ENCODE results near the gene CARD9.
"Not testable (repeated sequence)": the region's sequence is repeated elsewhere in the genome, so short reads cannot be mapped to it uniquely, and the experiment has no call there.

Gene CARD9

GRCh38 chr9:136354592-136355085 lies 18.8 kb downstream of the CARD9 start:
- ChIA-PET CTCF (interaction anchor here (0.8 kb wide), 1 partner anchor 9 kb away, joined by 3 read pairs; the partner anchor contains the start of gene DNLZ), POLR2A (interaction anchor here (0.7 to 1.3 kb wide), 2 partner anchors 9 kb away, joined by 3 read pairs; no protein-coding TSS in a partner anchor)
- TF ChIP-seq SP1 (IDR thresholded peaks at IDR 0.05) (no peak), LEF1 (IDR thresholded peaks at IDR 0.05; ENCODE audit: borderline replicate concordance) (no peak), BHLHE40 (IDR thresholded peaks at IDR 0.05; ENCODE audit: borderline replicate concordance) (no peak), ELF4 (IDR thresholded peaks at IDR 0.05) (no peak), SUZ12 (IDR thresholded peaks at IDR 0.05) (no peak), PKNOX1 (IDR thresholded peaks at IDR 0.05) (no peak), NFRKB (IDR thresholded peaks at IDR 0.05) (no peak), FOXM1 (IDR thresholded peaks at IDR 0.05; ENCODE audit: borderline replicate concordance) (no peak), FOXA1 (IDR thresholded peaks at IDR 0.05) (no peak), TARDBP (IDR thresholded peaks at IDR 0.05) (no peak), L3MBTL2 (conservative IDR thresholded peaks at IDR 0.05) (no peak), ARNT (IDR thresholded peaks at IDR 0.05) (no peak), ZNF384 (IDR thresholded peaks at IDR 0.05) (no peak), HDGF (IDR thresholded peaks at IDR 0.05; ENCODE audit: borderline replicate concordance) (no peak), FOXK2 (IDR thresholded peaks at IDR 0.05) (no peak), CTBP1 (IDR thresholded peaks at IDR 0.05; ENCODE audit: borderline replicate concordance) (no peak)
- DNase-seq (ENCODE audit: extremely low spot score): no peak

- CTCF ChIA-PET: interaction anchor here (0.6 to 0.8 kb wide), 2 partner anchors 10 to 13 kb away, joined by 3 read pairs; partner anchors contain the start of gene DNLZ
- no peak for DNase-seq (ENCODE audit: extremely low spot score)
- TF ChIP-seq L3MBTL2 (conservative IDR thresholded peaks at IDR 0.05) (no peak), CTBP1 (IDR thresholded peaks at IDR 0.05; ENCODE audit: borderline replicate concordance) (no peak), TARDBP (IDR thresholded peaks at IDR 0.05) (no peak), HDGF (IDR thresholded peaks at IDR 0.05; ENCODE audit: borderline replicate concordance) (no peak), ARNT (IDR thresholded peaks at IDR 0.05) (no peak), SUZ12 (IDR thresholded peaks at IDR 0.05) (no peak), SP1 (IDR thresholded peaks at IDR 0.05) (no peak), ZNF384 (IDR thresholded peaks at IDR 0.05) (no peak), BHLHE40 (IDR thresholded peaks at IDR 0.05; ENCODE audit: borderline replicate concordance) (no peak), FOXM1 (IDR thresholded peaks at IDR 0.05; ENCODE audit: borderline replicate concordance) (no peak), LEF1 (IDR thresholded peaks at IDR 0.05; ENCODE audit: borderline replicate concordance) (no peak), NFRKB (IDR thresholded peaks at IDR 0.05) (no peak), ELF4 (IDR thresholded peaks at IDR 0.05) (no peak), FOXK2 (IDR thresholded peaks at IDR 0.05) (no peak), PKNOX1 (IDR thresholded peaks at IDR 0.05) (no peak), FOXA1 (IDR thresholded peaks at IDR 0.05) (no peak)
- POLR2A ChIA-PET: interaction anchor here (0.7 to 1.3 kb wide), 2 partner anchors 8 to 10 kb away, joined by 3 read pairs; no protein-coding TSS in a partner anchor
Observed at GRCh38 chr9:136353757-136354488, 19.5 kb downstream of the CARD9 start.

GRCh38 chr9:136353088-136353487 lies 20.4 kb downstream of the CARD9 start:
- ChIA-PET CTCF (no interaction called here), POLR2A (no interaction called here)
- TF ChIP-seq NFRKB (IDR thresholded peaks at IDR 0.05) (no peak), PKNOX1 (IDR thresholded peaks at IDR 0.05) (no peak), L3MBTL2 (conservative IDR thresholded peaks at IDR 0.05) (no peak), ZNF384 (IDR thresholded peaks at IDR 0.05) (no peak), LEF1 (IDR thresholded peaks at IDR 0.05; ENCODE audit: borderline replicate concordance) (no peak), FOXA1 (IDR thresholded peaks at IDR 0.05) (no peak), ARNT (IDR thresholded peaks at IDR 0.05) (no peak)
- DNase-seq (ENCODE audit: extremely low spot score): no peak

- CTCF ChIA-PET: no interaction called here
- TF ChIP-seq TARDBP (IDR thresholded peaks at IDR 0.05): no peak
- no peak for TF ChIP-seq CTBP1 (IDR thresholded peaks at IDR 0.05; ENCODE audit: borderline replicate concordance)
- no peak for DNase-seq (ENCODE audit: extremely low spot score)
- POLR2A ChIA-PET: no interaction called here
Observed at GRCh38 chr9:136352682-136353081, 20.8 kb downstream of the CARD9 start.

GRCh38 chr9:136351868-136352267 lies 21.6 kb downstream of the CARD9 start:
- DNase-seq (ENCODE audit: extremely low spot score); POLR2A ChIA-PET; CTCF ChIA-PET: not testable (repeated sequence)

- no peak for TF ChIP-seq HDGF (IDR thresholded peaks at IDR 0.05; ENCODE audit: borderline replicate concordance)
- no peak for TF ChIP-seq ELF4 (IDR thresholded peaks at IDR 0.05)
- TF ChIP-seq TARDBP (IDR thresholded peaks at IDR 0.05): no peak
- TF ChIP-seq LEF1 (IDR thresholded peaks at IDR 0.05; ENCODE audit: borderline replicate concordance): no peak
- TF ChIP-seq PKNOX1 (IDR thresholded peaks at IDR 0.05): no peak
- no peak for TF ChIP-seq ZNF384 (IDR thresholded peaks at IDR 0.05)
- no peak for TF ChIP-seq NFRKB (IDR thresholded peaks at IDR 0.05)
- TF ChIP-seq FOXA1 (IDR thresholded peaks at IDR 0.05): no peak
- TF ChIP-seq BHLHE40 (IDR thresholded peaks at IDR 0.05; ENCODE audit: borderline replicate concordance): no peak
- no peak for TF ChIP-seq CTBP1 (IDR thresholded peaks at IDR 0.05; ENCODE audit: borderline replicate concordance)
- TF ChIP-seq ARNT (IDR thresholded peaks at IDR 0.05): no peak
- TF ChIP-seq SP1 (IDR thresholded peaks at IDR 0.05): no peak
- TF ChIP-seq FOXK2 (IDR thresholded peaks at IDR 0.05): no peak
- no peak for TF ChIP-seq FOXM1 (IDR thresholded peaks at IDR 0.05; ENCODE audit: borderline replicate concordance)
- no peak for TF ChIP-seq L3MBTL2 (conservative IDR thresholded peaks at IDR 0.05)
- no peak for TF ChIP-seq SUZ12 (IDR thresholded peaks at IDR 0.05)
- ChIA-PET CTCF (no interaction called here), POLR2A (no interaction called here)
- DNase-seq (ENCODE audit: extremely low spot score): no peak
Observed at GRCh38 chr9:136351252-136351800, 22.1 kb downstream of the CARD9 start.

Data from HEK293T (cell line).